Hematopoietic multipotent progenitor cell treated with erythropoietin and hydrocortisone succinate and interleukin-3 and kit ligand, for 4 days (in vitro differentiated cells): ENCODE measurements around the gene RAB39A.
A peak's percentile ranks its signal among the peaks of the same experiment; 100 is the strongest.

Experiments
- DNase-seq: peaks from one replicate; pipeline ENCODE4 v3.0.0-alpha.2; 2015

The RAB39A gene

GRCh38 chr11:107963091-107963490, 34.8 kb downstream of the RAB39A start:
- no peak for DNase-seq

GRCh38 chr11:107969219-107969618, 41.0 kb downstream of the RAB39A start:
- DNase-seq = no peak

- DNase-seq = no peak
Observed at GRCh38 chr11:107970049-107970448, 41.8 kb downstream of the RAB39A start.

GRCh38 chr11:107973641-107974040, 45.4 kb downstream of the RAB39A start:
- no peak for DNase-seq

- peak; percentile 53 for DNase-seq
Observed at GRCh38 chr11:107988397-107989158, 60.3 kb downstream of the RAB39A start.

GRCh38 chr11:107991868-107992414, 63.7 kb downstream of the RAB39A start:
- DNase-seq = no peak

GRCh38 chr11:107996006-107996776, 67.9 kb downstream of the RAB39A start:
- peak; percentile 30 for DNase-seq

GRCh38 chr11:107998761-107999160, 70.5 kb downstream of the RAB39A start:
- DNase-seq = no peak

- DNase-seq = peak; percentile 81
Observed at GRCh38 chr11:107999759-108000455, 71.7 kb downstream of the RAB39A start.

GRCh38 chr11:108002476-108002875, 74.2 kb downstream of the RAB39A start:
- DNase-seq = no peak

- no peak for DNase-seq
Observed at GRCh38 chr11:108003623-108004022, 75.4 kb downstream of the RAB39A start.

- no peak for DNase-seq
Observed at GRCh38 chr11:108007819-108008218, 79.6 kb downstream of the RAB39A start.

GRCh38 chr11:108008656-108009496, 80.6 kb downstream of the RAB39A start, which contains the start of gene CUL5:
Gene CUL5 (plus strand): TSS chr11:108008898. CDS start chr11:108009349, 451 bp downstream.
- DNase-seq = peak; percentile 95

GRCh38 chr11:108009497-108010370, 81.5 kb downstream of the RAB39A start:
- peak; percentile 41 for DNase-seq

- no peak for DNase-seq
Observed at GRCh38 chr11:108012139-108012725, 84.0 kb downstream of the RAB39A start.
